OCI-LY1 (cell line): ENCODE measurements around the gene TMEM266.

Source experiments
- H2AFZ ChIP-seq: fragments of 200-600 bp; sonication (generic), shearing (Covaris generic); 2 replicates; pipeline ENCODE4 v1.6.0; 2014; ENCODE audit warnings: antibody characterized with exemption, mild to moderate bottlenecking, low read length
- H3F3A ChIP-seq: fragments of 200-600 bp; sonication (generic), shearing (Covaris generic); 2 replicates; pipeline ENCODE4 v1.6.0; 2014; ENCODE audit warnings: mild to moderate bottlenecking, antibody characterized with exemption, low read length, moderate library complexity; ENCODE audit not compliant: insufficient read depth
- H3K27ac ChIP-seq: fragments of 200-600 bp; sonication (generic); 2 replicates; pipeline ENCODE4 v1.5.1; 2014; ENCODE audit warnings: low read length, mixed run types, mild to moderate bottlenecking, low read depth; ENCODE audit not compliant: poor library complexity, severe bottlenecking
- H3K27me3 ChIP-seq: fragments of 200-600 bp; sonication (generic); 2 replicates; pipeline ENCODE4 v1.6.0; 2014; ENCODE audit warnings: antibody characterized with exemption, mild to moderate bottlenecking, low read length, moderate library complexity; ENCODE audit not compliant: insufficient read depth
- H3K36me3 ChIP-seq: fragments of 200-600 bp; sonication (generic); 2 replicates; pipeline ENCODE4 v1.6.1; 2014; ENCODE audit warnings: mild to moderate bottlenecking, antibody characterized with exemption, low read length, moderate library complexity, mixed read lengths; ENCODE audit not compliant: insufficient read depth
- H3K4me1 ChIP-seq: fragments of 200-600 bp; sonication (generic); 2 replicates; pipeline ENCODE4 v1.5.1; 2014; ENCODE audit warnings: mild to moderate bottlenecking, low read length, moderate library complexity; ENCODE audit not compliant: insufficient read depth, severe bottlenecking
- H3K4me2 ChIP-seq: fragments of 200-600 bp; sonication (generic), shearing (Covaris generic); 2 replicates; pipeline ENCODE4 v1.6.1; 2014; ENCODE audit warnings: low read length
- H3K4me3 ChIP-seq: fragments of 200-600 bp; sonication (generic); 2 replicates; pipeline ENCODE4 v1.5.1; 2014; ENCODE audit warnings: low read length, low read depth, mild to moderate bottlenecking, mixed read lengths; ENCODE audit not compliant: poor library complexity, severe bottlenecking
- H3K79me2 ChIP-seq: fragments of 200-600 bp; shearing (Covaris generic); 2 replicates; pipeline ENCODE4 v1.6.1; 2016; ENCODE audit warnings: mixed run types, low read length, mixed read lengths; ENCODE audit not compliant: insufficient read depth
- H3K9ac ChIP-seq: fragments of 200-600 bp; sonication (generic), shearing (Covaris generic); 2 replicates; pipeline ENCODE4 v1.6.1; 2014; ENCODE audit warnings: mild to moderate bottlenecking, low read length, mixed read lengths
- H3K9me2 ChIP-seq: fragments of 200-600 bp; sonication (generic), shearing (Covaris generic); 2 replicates; pipeline ENCODE4 v1.6.1; 2014; ENCODE audit warnings: low read depth, mild to moderate bottlenecking, low read length, mixed read lengths
- H3K9me3 ChIP-seq: fragments of 200-600 bp; shearing (Covaris generic); 2 replicates; pipeline ENCODE4 v1.6.1; 2014; ENCODE audit warnings: low read length, mixed read lengths
- H4K20me1 ChIP-seq: fragments of 200-600 bp; sonication (generic), shearing (Covaris generic); 2 replicates; pipeline ENCODE4 v1.6.0; 2016; ENCODE audit warnings: mild to moderate bottlenecking, low read length; ENCODE audit not compliant: insufficient read depth
- EZH2 ChIP-seq: fragments of 200-600 bp; sonication (generic), shearing (Covaris generic); IDR thresholded peaks from 2 replicates; pipeline ENCODE4 v1.8.0; 2017; ENCODE audit warnings: borderline replicate concordance, mixed run types, mild to moderate bottlenecking, antibody characterized with exemption, low read length, moderate library complexity, mixed read lengths
- TF ChIP-seq, protein P1 (sequence below): fragments of 200-600 bp; sonication (generic), shearing (Covaris generic); IDR thresholded peaks from 2 replicates; pipeline ENCODE4 v1.5.1; 2017; ENCODE audit warnings: mild to moderate bottlenecking, antibody characterized with exemption, low read length, moderate library complexity, mixed read lengths

The TMEM266 gene

GRCh38 chr15:76215634-76216033 lies 155.8 kb downstream of the TMEM266 start:
- Histone ChIP-seq H3K4me1 (no peaks in the 10 kb centered on the region), H2AFZ (no peak overlapping the region), H3K9me2 (no peaks in the 10 kb centered on the region), H3K79me2 (no peaks in the 10 kb centered on the region), H3K4me2 (no peak overlapping the region), H3K9me3 (no peaks in the 10 kb centered on the region), H3K36me3 (peaks cover 83% of the 10 kb centered on the region), H3K4me3 (no peak overlapping the region), H3F3A (no peaks in the 10 kb centered on the region), H3K9ac (no peak overlapping the region), H3K27ac (no peak overlapping the region), H3K27me3 (no peaks in the 10 kb centered on the region), H4K20me1 (no peaks in the 10 kb centered on the region)
- TF ChIP-seq, protein P1, sequence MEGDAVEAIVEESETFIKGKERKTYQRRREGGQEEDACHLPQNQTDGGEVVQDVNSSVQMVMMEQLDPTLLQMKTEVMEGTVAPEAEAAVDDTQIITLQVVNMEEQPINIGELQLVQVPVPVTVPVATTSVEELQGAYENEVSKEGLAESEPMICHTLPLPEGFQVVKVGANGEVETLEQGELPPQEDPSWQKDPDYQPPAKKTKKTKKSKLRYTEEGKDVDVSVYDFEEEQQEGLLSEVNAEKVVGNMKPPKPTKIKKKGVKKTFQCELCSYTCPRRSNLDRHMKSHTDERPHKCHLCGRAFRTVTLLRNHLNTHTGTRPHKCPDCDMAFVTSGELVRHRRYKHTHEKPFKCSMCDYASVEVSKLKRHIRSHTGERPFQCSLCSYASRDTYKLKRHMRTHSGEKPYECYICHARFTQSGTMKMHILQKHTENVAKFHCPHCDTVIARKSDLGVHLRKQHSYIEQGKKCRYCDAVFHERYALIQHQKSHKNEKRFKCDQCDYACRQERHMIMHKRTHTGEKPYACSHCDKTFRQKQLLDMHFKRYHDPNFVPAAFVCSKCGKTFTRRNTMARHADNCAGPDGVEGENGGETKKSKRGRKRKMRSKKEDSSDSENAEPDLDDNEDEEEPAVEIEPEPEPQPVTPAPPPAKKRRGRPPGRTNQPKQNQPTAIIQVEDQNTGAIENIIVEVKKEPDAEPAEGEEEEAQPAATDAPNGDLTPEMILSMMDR: no peak
- TF ChIP-seq EZH2: no peak

DNA sequence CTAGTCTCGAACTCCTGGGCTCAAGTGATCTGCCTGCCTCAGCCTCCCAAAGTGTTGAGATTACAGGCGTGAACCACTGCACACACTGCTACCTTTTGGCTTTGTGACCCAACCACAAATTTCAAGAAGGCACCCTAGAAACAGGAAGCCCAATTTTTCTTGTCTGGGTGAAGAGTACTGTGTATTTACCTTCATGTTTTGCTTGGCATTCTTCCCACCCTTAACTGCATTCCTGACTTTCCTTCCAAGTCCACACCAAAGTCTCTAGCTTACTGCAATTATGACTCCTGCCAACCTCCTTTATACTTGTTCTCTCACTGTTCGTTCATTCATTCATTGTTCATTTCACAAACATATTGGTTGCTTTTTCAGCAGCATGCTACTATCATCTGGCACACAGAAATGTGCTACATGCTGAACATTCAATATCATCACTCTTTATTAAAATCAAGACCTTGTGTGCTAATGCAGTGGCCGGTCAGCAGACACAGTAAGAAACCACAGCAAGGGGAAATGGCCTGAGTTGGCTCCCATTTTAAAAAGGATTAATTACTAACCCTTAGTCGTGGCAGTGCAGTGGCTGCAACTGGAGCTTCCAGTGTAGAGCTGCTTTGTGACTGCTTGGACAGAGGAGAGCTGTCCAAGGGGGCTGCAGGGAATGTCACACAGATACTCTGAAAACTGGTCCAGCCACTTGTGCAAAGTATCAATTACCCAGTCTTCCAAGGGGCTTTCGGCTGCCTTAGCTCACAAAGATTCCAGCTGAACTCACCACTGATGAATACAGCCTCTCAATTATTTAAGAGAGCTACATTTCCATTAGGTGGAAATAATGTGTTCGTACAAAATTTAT lies 157.5 kb downstream of the TMEM266 start:
- TF ChIP-seq EZH2: no peak
- Histone ChIP-seq H4K20me1 (no peaks in the 10 kb centered on the region), H3K27me3 (no peaks in the 10 kb centered on the region), H3F3A (no peaks in the 10 kb centered on the region), H3K79me2 (no peaks in the 10 kb centered on the region), H3K27ac (no peak overlapping the region), H3K4me1 (no peaks in the 10 kb centered on the region), H3K9me2 (no peaks in the 10 kb centered on the region), H3K4me3 (no peak overlapping the region), H3K9ac (no peak overlapping the region), H3K4me2 (no peak overlapping the region), H3K9me3 (peaks cover 5% of the 10 kb centered on the region; the same call in 1 of the 2 replicates), H2AFZ (no peak overlapping the region), H3K36me3 (peaks cover 80% of the 10 kb centered on the region)

- H3K4me2 ChIP-seq: no peak overlapping the region
- peaks cover 5% of the 10 kb centered on the region; the same call in 1 of the 2 replicates for H3K9me3 ChIP-seq
- H3K36me3 ChIP-seq: peaks cover 80% of the 10 kb centered on the region
- TF ChIP-seq, protein P1: no peak
- TF ChIP-seq EZH2: no peak
- no peak overlapping the region for H3K27ac ChIP-seq
- H3K9ac ChIP-seq: no peak overlapping the region
- H3K9me2 ChIP-seq: no peaks in the 10 kb centered on the region
- no peaks in the 10 kb centered on the region for H3K27me3 ChIP-seq
- no peaks in the 10 kb centered on the region for H4K20me1 ChIP-seq
- no peaks in the 10 kb centered on the region for H3F3A ChIP-seq
- no peaks in the 10 kb centered on the region for H3K4me1 ChIP-seq
- H2AFZ ChIP-seq: no peak overlapping the region
- no peaks in the 10 kb centered on the region for H3K79me2 ChIP-seq
- no peak overlapping the region for H3K4me3 ChIP-seq
Measured at GRCh38 chr15:76217882-76218217, 158.1 kb downstream of the TMEM266 start.
